HG02885 (cell line): ENCODE measurements around the gene HMMR.
"Not testable (repeated sequence)": the region's sequence is repeated elsewhere in the genome, so short reads cannot be mapped to it uniquely, and the experiment has no call there.

Experiments used
- ATAC-seq: cut with Tn5 transposase; IDR thresholded peaks from one replicate; pipeline ENCODE4 v1.9.1; 2021; ENCODE audit warnings: mild to moderate bottlenecking; ENCODE audit not compliant: unreplicated experiment, poor library complexity

HMMR gene

GRCh38 chr5:163505368-163506094 is 45.1 kb downstream of the HMMR start, which contains the start of gene MAT2B:
Gene MAT2B, plus strand, starts transcription at chr5:163505619. Its CDS starts 68 bp downstream, at chr5:163505687.
- peak; percentile 85 for ATAC-seq

DNA sequence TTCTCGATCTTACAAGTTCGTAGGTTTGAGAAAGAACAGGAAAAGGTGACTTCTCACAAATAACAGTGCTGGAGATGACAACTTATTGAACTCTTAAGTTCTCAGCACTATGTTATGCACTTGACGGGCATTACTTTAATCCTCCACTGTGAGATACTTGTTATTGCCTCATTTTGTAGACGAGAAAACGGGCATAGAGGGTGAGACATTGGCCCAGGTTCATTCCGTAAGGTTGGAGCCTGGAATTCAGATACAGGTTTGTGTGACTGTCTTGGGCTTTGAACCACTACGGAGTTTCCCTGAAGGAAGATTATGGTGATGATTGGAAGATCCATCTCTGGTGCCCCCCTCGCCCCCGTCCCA is 45.6 kb downstream of the HMMR start:
- ATAC-seq, result peak; percentile 15

- ATAC-seq, result peak; percentile 8
Measured at GRCh38 chr5:163506726-163507125, 46.3 kb downstream of the HMMR start.

DNA sequence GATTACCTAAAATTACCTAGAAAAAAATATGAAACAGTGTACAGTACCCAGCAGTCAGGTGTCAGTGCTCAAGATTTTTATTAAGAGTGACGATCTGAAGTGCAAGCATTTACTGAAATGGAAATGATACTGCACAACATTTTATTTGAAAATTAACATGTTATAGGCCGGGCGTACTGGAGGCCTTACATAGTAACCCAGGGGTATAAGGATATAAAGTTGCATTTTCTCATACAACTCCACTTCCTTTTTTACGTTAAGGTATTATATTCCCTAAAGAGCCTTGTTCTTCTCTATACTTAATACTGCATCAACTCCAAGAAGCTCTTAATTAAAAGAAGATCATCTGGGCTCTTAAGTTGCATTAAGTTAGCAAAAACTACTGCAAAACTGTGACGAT is 48.3 kb downstream of the HMMR start:
- no peak for ATAC-seq

DNA sequence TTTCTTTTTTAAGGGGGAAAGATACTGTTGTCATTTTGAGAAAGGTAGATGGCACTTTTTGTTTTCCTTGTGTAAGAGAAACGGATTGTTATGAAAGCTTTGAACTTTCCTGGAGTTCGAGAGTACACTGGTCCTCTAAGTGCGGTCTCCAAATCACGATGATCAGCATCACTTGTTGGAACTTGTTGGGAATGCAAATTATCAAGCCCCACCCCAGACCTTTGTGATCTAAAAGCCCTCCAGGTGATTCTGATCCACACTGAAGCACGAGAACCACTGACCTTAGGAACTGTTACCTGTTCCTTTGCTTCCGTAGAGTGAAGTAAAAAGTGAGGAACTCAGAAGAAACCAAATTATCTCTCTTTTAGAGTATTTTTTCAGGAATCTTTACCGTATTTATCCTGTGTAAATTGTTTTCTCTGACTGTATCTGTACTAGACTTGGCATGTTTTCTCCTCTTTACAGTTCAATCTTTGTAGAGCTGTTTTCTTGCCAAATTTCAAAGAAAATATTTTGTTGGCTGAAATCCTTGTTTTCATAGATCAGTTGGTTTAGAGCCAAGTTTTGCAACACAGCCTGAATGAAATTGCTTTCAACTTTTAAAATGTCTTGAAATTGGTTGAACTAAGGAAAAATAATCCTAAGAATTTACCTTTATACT is 49.0 kb downstream of the HMMR start:
- no peak for ATAC-seq

DNA sequence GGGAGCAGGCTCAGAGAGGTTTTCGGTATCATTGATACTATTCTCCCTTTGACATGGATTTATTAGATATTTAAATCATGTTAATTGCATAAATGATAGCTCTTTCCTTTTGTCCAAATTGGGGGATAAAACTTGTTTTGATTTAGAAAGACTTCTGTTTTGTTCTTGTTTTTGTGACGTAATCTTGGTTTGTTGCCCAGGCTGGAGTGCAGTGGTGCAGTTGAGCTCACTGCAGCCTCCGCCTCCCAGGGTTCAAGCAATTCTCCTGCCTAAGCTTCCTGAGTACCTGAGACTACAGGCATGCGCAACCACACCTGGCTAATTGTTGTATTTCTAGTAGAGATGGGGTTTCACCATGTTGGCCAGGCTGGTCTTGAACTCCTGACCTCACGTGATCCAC is 52.1 kb downstream of the HMMR start:
- no peak for ATAC-seq

DNA sequence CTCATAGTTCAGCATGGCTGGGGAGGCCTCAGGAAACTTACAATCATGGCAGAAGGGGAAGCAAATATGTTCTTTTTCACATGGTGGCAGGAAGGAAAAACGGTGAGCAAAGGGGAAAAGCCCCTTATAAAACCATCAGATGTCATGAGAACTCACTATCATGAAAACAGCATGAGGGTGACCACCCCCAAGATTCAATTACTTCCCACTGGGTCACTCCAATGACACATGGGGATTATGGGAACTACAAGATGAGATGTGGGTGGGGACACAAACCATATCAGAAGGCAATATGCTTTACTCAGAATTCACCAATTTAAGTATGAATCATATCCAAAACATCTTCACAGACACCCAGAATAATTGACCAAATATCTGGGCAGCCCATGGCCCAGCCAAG is 64.7 kb downstream of the HMMR start:
- ATAC-seq, result no peak

DNA sequence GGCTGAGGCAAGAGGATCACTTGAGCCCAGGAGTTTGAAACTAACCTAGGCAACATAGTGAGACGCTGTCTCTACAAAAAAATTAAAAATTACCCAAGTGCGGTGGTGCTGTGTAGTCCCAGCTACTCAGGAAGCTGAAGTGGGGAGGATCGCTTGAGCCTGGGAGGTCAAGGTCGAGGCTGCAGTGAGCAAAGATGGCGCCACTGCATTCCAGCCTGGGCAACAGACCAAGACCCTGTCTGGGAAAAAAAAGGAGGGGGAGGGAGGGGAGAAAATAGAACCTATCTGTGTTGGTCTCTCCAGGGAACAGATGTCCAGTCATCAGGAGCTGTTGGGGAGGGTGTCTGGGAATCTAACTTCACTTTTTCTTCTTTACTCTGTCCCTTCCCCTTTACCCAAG is 69.3 kb downstream of the HMMR start:
- no peak for ATAC-seq

DNA sequence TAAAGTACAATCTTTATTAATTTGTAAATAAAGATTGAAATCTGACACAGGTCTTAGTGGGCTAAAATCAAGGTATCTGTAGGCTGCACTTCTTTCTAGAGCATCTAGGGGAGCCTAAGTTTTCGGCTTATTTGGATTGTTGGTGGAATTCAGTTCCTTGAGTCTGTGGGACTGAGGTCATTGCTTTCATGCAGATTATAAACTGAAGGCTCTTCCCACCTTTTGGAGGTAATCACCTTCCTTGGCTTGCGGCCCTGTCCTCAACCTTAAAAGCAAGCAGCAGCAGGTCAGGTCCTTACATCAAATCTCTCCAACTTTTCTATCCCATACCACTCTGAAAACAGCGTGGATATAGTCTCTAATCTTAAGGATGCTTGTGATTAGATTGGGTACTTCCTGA is 70.8 kb downstream of the HMMR start:
- ATAC-seq, result no peak

DNA sequence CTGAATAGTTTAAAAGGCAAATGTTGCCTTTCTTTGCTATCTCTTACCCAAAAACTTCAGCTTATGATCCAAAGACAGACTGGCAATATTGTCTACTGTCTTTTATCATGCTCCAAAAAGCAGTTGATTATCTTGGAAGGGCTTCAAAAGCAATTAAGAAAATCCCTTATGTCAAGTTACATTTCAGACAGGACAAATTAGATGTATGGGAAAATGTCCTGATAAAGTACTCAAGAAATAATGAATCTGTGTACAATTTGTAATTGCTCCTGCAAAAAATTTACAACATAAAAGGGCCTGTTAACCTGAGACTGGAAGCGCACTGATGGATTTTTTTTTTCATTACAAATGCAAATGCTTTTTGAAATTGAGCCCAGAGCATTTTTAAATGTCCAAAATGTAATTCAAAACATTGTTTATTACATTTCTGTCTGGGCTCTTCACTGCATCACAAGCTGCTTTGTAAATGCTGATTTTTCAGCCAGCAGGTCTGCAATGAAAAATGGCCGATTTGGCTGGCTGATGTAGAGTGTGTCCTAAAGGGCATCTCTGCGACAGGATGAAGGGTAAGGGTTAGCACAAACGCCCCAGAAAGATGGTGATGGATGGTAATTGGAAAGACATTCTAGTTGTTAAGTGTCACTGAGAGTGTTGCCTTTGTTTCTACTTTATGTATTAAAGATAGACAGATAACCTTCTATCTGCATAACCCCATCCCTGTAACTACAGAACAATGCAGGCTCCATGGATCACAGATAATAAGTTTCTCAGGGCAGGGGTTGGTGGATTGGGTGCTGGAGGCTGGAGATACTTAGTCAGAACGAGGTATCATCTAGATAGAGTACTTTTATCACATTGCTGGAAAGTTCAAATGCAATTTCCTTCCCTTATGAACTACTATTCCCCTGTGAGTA is 72.0 kb downstream of the HMMR start:
- no peak for ATAC-seq

GRCh38 chr5:163533223-163533622 is 72.8 kb downstream of the HMMR start:
- no peak for ATAC-seq

GRCh38 chr5:163534492-163535094 is 74.2 kb downstream of the HMMR start:
- ATAC-seq, result no peak

DNA sequence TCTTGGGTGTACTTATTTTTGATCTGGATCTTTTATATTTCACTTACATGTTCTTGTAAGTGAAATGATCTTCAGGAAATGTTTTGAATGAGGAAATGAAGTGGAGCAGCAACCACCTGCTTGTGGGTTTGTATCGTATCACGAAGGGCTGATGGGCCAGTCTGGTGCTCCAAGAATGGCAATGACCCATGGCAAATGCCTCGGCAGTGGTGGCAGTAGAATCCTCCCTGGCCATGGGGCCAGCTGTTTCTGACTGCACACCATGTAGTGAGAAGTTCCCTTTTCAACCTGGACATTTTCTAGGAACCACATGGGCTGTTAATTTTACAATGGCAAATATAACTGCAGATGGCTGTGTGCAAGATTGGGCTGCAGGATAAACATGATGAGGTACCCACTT is 74.9 kb downstream of the HMMR start:
- no peak for ATAC-seq

DNA sequence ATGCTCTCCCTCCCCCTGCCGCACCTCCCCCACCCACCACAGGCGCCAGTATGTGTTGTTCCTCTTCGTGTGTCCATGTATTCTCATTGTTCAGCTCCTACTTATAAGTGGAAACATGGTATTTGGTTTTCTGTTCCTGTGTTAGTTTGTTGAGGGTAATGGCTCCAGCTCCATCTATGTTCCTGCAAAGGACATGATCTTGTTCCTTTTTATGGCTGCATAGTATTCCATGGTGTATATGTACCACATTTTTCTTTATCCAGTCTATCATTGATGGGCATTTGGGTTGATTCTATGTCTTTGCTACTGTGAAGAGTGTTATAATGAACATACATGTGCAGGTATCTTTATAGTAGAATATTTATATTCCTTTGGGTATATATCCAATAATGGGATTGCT is 76.0 kb downstream of the HMMR start:
- not testable (repeated sequence) for ATAC-seq

DNA sequence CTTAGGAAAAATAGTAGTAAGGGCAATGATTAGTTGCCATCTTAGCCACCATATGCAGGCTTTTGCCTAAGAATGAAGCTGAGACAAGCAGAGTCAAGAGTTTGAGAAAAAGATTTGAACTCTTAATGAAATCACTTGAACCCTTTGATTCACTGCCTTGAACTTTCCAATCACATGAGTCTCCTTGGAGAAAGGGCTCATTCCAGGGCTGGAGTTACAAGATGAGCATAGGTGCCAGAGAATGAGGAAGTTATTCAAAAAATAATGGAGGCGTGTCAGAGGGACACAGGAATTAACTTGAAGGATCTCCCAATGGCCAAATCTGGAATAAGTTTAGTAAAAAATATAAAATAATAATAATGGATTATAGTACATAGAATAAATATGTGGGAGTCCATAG is 80.3 kb downstream of the HMMR start:
- no peak for ATAC-seq
